ENCODE data around the gene TMEM250.

TMEM250 gene

DNA sequence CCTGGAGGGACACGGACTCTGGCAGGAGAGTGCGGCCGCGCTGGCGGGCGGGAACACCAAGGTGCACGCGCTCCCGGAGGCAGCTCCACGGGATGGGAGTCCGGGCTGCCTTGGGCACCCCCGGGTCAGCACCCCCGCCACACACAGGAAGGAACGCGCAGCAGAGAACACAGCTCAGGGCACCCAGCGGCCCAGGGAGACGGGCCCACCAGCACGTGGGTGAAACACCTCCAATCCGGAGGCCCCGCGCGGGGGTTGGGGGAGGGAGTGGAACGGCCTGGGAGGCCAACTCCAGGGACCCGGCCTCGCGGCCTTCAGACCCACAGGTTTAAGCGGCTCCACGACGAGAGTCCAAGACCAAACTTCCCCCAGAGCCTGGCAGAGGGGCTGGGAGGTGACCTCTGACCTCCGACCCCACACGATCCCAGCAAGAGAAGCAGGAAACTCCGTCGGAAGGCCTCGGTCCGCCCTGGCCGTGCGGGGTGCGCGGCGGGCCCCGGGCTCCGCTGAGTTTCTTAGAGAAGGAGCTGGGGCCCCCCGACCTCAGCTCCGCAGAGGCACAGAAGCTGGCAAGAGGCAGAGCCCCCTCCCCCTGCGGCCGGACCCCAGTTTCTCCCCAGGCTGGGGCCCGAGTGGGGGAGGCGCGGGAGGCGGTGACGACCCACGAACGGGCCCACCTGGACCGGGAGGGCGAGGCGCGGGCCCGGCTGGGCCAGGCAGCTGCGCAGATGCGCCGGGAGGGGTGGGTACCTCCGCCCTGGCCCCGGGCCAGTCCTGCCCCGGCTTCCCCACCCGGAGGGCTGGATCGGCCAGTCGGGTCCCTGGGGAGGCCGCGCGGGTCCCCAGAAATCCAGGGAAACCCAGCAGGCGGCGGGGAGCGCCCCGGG lies 24.4 kb downstream of the TMEM250 start:
- peak; percentile 65 to 74 for ATAC-seq

- ATAC-seq, result no peak
Measured at GRCh38 chr9:136093346-136093986, 25.2 kb downstream of the TMEM250 start.

DNA sequence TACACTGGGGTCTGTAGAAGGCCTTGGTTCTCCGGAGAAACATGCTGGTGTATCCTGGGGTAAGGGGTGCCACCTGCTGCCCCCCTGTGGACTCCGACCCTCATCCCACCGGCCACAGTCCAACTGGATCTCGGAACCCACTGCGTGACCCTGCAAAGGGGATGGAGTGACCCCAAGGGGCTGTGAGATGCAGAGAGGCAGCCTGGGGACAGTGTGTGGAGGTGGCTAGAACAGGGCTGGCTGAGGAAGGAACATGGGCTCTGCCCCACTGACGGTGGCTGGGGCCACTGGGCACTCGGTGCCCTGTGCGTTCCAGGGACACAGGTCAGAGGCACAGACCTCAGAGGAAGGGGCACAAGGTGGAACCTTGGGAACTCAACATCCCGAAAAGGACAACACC lies 25.9 kb downstream of the TMEM250 start:
- no peak for ATAC-seq

DNA sequence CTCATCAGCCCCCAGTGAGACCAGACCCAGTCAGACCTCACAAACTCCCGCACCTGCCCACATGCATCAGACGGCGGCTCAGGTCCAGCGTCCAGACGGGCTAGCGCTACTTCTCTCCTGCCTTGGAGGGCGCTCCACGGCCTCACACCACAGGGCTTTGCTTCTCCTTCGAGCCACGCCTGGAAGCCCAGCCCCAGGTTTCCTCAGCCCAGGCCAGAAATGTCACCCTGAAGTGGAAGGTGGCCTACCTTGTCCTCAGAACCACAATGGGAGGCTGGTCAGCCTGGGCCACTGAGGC lies 26.4 kb downstream of the TMEM250 start:
- no peak for ATAC-seq

DNA sequence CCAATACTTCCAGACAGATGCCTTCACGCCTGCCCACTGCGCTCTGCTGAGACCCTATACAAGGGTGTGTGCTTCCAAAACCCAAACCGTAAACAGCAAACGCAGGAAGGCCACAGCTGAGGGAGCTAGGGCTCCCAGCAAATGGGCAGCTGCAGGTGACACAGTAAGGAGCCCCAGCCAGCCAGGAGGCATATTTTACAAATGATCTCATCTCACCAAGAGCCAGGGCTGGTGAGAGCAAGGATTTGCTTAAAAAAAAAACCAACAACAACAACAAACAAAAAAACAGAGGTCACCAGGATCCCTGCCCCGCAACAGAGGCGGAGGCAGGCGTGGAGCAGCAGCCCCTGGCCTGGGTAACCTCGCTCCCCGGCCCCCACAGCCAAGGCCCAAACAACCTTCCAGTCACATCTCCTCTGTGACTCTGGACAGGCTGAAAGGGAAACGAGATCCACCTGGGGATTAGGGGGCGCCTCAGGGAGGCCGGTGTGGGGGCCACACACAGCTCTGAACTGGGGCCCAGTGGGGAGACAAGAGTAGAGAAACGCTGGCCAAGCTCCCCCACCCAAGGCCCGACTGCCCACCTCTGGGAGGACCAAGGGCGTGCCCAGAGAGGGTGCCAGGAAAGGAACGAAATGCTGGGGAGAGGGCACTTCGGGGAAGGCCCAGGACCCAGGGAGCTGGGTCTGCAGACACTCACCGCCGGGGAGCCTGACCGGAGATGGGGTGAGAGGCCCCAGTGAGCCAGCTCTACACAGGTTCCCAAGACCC lies 26.9 kb downstream of the TMEM250 start:
- ATAC-seq, result no peak

GRCh38 chr9:136090768-136091581 lies 27.7 kb downstream of the TMEM250 start:
- ATAC-seq, result no peak

DNA sequence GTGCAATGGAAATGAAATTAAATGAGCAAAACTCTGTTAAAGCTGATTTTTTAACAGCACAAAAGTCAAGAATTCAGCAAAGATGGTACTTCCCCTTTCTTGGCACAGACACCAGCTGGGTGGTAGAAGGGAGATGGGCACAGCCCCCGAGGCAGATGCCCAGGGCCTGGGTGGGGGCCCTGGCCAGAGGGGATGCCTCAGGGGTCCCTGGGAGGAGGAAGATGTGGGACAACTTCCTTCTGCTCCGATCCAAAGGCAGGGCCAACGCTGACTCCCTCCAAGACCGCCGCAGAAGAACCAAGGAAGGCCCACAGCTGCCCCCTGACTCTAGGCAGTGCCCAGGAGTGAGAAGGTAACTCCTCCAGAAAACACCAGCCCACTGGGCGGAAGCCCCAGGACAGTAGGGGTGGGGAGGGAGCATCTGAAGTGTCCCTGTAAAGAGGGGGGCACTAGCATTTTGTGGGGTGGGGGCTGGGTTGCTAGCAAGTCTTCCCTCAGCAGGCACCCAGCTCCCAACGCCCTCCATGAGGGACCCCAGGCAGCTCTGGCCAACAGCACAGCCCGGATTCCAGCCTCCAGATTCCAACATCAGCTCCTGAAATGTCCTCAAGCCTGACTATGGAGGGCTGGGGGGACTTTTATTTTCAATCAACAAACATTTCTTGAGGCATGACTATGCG lies 28.5 kb downstream of the TMEM250 start:
- no peak for ATAC-seq

GRCh38 chr9:136089697-136090045 lies 29.0 kb downstream of the TMEM250 start:
- ATAC-seq, result no peak

DNA sequence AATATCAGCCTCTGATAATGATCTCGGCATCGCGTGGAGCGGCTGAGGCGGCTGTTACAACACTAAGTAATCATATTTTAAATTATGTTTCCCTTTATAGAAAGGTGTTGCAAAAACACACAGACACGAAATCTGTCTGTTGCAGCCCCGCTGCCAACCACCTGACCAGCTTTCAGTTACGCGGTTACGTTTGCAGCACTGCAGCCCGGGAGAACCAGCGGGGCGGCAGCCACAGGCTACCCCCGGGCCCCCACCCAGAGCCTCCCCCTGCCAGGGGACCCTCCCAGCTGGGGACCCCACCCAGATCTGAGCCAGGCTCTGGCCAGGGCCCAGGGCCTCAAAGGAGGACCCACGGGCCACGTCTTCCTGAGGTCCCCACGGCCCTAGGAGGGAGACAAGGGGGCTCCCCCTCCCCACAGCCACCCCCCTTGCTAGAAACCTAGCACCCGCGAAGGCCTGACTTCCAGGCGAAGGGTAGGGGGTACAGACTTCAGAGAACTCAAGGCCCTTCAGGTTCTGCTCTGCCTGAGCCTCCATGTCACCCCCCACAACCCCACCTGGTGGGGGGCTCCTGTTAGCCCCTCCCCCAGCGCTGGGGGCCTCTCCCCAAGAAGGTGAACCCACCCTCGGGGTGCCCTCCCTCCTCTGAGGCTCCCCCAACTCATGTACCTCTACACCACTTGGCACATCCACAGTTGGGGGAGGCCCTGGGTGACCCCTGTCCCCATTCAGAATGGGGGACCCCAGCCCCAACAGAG lies 29.6 kb downstream of the TMEM250 start:
- ATAC-seq, result no peak

DNA sequence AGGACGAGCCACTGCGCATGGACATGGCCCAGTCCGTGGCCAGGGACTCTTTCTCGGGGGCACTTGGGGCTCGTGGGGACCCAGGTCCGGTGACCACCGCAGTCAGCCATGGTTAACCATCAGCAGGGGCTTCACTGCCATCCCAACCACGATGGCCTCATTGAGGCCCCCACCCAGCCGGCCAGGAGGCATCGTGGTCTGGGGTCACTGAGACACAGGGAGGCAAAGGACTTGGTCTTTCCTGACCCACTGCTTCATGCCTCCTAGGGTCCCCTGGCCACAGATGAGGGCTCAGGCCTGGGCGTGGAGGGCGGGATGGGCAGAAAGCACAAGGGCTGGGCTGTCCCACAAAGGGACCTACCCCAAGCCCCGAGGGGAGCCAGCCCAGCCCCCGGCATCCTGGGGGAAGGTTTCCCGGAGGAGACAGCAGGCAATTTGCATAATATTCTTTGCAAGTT lies 30.2 kb downstream of the TMEM250 start:
- ATAC-seq, result no peak

DNA sequence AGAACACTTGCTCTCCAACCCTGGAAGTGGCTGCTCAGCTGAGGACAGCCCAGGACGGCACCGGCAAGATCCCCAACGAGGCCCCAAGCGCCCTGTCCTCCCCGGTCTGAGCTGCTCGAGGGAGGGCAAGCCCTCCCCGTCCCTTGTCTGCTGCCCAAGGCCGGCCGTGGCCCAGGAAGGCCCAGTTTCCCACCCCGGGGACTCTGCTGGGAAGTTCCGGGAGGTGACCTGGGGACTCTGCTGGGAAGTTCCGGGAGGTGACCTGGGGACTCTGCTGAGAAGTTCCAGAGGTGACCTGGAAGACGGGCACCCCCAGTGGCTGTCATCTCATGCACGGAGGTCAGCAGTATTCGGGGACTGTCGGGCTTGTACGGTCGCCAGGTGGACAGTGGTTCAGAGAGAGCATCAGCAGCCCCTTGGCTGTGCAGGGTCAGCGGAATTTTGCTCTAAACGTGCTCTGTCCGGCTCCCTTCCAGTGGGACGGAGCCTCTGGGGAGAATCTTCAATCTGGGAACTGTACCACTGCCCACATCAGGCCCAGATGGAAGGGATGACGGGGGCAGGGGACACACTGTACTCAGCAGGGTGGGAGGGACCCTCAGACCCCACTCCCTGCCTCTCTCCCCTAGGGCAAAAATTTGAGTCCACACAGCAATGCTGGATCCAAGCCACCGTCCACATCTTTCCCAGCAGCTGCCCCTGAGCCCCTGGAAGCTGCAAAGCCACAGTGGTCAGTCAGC lies 30.8 kb downstream of the TMEM250 start:
- no peak for ATAC-seq

DNA sequence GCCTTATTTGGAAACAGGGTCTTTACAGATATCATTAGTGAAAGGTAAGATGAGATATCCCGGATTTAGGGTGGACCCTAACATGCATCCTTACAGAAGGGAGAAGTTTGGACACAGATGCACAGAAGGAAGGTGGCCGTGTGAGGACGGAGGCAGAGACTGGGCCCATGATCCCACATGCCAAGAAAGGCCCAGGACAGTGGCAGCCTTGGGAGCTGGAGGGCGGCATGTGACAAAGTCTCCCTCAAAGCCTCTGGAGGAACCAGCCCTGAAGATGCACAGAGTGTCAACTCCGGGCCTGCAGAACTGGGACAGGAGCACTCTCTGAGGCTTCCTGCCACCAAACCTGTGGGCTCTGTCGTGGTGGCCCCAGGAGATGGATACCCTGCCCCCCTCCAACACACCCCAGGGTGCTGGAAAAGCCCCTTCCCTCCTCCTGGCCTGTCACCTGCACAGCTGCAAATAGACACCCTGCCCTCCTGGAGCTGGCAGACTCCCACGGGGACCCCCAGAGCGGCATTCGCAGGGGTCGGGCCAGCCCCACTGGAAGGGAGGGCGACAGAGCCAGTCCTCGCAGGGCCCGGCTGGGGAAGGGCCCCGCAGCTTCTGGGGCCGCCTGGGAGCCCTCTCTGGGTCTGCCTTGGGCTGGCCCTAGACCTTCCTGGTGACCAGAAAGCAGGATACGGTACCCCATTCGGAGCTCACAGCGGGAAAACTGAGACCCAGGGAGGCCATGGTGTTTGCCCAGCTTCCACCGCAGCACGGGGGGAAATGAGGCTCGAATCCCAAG lies 31.5 kb downstream of the TMEM250 start:
- ATAC-seq, result no peak

- no peak for ATAC-seq
Measured at GRCh38 chr9:136086213-136086881, 32.3 kb downstream of the TMEM250 start.

GRCh38 chr9:136085815-136086212 lies 32.9 kb downstream of the TMEM250 start:
- no peak for ATAC-seq

GRCh38 chr9:136084063-136084944 lies 34.4 kb downstream of the TMEM250 start:
- no peak for ATAC-seq

DNA sequence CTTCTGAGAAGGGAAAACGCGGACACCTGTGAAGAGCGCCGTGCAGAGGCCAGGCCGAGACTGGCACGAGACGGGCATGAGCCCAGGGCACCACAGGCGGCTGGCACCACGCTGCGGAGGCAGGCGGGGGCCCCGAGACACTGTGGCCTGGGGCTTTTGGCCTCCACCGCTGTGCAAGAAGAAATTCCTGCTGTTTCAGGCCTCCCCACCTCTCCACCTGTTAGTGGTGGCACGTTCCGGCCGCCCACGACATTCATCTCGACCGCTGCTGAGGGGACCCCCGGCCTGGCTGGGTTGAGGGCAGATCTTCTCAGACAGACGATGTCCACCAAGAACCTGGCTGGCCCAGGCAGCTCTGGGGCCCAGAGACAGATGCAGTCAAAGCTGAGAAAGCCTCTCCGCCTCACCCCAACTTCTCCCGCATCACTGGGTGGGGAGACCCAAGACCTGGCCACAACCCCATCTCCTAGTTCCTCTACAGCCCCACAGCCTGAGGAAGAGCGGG lies 35.1 kb downstream of the TMEM250 start:
- no peak for ATAC-seq

DNA sequence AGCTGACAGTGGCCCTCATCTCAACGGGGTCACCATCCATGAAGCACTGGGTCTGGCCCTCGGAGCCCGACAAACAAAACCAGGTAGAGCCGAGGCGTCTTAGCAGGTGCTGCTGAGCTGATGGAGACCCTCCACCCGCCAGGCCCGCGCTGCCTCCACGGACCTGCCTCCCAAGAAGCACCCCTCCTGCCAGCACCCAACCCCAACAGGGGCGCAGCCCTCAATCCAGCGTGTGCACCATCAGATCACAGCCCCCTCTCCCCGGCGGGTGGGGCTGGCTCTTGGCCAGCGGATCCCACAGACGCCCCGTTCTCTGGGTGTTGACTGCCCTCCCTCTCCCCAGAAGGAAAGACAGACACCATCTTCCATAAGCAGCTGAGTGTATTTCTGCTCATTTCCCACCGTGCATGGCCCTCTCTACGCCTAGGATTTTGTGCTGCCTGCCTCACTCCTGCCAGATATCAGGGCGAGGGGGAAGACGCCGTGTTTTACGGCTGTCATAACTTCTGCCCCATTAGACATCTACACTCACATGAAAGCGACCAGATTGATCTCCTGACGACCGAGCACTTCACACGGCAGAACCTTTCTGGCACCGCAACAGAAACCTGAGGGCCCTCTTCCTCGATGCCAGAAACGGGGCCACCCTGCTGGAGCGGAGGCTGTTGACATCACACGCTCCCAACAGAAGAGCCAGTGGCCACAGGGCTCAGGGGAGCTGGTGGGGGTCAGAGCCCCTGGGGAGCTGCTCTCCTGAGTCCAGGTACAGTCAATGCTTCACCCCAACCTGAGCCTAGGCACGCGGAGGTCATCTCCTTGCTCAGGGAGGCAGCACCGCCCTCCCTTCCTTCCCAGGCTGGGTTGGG lies 35.9 kb downstream of the TMEM250 start:
- no peak for ATAC-seq
